GM21786 (cell line): ENCODE data around the gene STK11.

Experiments used
- ATAC-seq: cut with Tn5 transposase; IDR thresholded peaks from one replicate; pipeline ENCODE4 v1.9.1; 2021; ENCODE audit not compliant: unreplicated experiment

STK11 gene

GRCh38 chr19:1224047-1224825 lies 18.7 kb downstream of the STK11 start:
- ATAC-seq = no peak

- ATAC-seq = no peak
Measured at GRCh38 chr19:1224847-1225246, 19.3 kb downstream of the STK11 start.

DNA sequence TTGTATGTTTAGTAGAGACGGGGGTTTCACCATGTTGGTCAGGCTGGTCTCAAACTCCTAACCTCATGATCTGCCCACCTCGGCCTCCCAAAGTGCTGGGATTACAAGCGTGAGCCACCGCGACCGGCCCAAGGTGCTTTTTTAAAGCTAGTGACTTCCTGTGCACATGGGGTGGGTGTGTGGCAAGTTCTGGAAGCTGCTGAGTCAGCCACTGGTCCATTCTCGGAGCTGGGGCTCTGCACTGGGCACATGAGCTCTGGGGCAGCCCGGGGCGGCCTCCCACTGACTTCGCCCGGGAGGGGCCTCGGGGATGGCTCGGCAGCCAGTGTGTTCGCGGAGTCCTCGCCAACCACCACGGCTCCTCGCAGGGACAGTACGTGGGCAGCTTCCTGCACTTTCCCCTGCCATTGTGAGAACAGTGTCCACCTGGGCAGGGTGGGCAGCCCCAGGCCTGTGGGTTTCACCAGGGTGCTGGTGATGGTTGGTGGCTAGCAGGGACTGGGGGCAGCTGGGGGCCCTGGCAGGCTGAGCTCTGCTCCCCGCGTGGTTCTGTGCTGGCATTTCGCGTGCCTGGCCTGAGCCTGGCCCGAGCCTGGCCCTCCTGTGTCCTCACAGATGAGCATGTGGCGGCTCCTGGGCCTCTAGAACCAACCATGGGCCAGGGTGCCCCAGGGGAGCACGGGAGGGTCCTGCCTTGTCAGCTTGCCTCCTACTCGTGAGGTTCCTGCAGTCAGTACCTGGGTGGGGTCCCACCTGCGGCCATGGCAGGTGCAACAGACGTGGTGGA lies 20.1 kb downstream of the STK11 start:
- ATAC-seq = no peak

- no peak for ATAC-seq
Measured at GRCh38 chr19:1226227-1226518, 20.6 kb downstream of the STK11 start.

GRCh38 chr19:1226522-1227303 lies 21.1 kb downstream of the STK11 start:
- ATAC-seq = no peak

- ATAC-seq = no peak
Measured at GRCh38 chr19:1227304-1228054, 21.9 kb downstream of the STK11 start.

GRCh38 chr19:1228161-1228957 lies 22.8 kb downstream of the STK11 start:
- no peak for ATAC-seq

DNA sequence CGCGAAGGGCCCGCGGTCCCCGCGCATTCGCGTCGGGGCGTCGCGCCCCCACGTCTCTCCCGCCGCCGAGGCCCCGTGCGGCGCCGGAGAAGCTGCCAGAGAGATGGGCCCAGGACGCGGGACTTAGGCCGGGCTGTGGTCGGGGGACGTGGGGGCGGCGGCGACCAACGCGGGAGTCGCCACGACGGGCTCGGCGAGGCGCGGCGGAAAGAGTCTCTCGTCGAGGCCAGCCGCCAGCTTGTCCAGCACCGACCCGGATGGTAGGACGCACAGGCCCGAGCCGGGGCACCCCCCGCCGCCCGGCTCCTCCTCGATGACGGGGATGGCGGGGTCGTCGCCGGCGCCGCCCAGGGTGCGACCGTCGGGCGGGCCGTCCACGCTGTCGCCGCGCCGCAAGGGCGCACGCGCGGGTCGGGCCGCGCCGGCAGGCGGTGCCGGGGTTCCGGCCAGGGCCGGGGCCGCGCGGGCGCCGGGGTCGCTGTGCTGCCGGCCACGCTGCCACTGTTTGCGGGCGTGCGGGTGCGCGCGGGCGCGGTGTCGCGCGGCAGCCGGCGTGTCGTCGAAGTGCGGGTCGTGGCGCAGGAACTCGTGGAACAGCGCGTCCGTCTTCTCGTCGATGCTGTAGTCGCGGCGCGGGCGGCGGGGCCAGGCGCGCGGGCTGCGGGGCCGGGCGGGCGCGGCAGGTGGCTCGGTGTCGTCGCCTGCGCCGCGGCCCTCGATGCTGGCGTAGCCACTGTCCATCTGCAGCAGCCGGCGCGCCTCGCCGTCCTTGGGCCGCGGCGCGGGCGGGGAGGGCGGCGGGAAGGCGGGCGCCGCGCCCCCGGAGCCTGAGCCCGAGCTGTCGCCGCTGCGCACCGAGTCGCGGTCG lies 23.7 kb downstream of the STK11 start:
- ATAC-seq = no peak

DNA sequence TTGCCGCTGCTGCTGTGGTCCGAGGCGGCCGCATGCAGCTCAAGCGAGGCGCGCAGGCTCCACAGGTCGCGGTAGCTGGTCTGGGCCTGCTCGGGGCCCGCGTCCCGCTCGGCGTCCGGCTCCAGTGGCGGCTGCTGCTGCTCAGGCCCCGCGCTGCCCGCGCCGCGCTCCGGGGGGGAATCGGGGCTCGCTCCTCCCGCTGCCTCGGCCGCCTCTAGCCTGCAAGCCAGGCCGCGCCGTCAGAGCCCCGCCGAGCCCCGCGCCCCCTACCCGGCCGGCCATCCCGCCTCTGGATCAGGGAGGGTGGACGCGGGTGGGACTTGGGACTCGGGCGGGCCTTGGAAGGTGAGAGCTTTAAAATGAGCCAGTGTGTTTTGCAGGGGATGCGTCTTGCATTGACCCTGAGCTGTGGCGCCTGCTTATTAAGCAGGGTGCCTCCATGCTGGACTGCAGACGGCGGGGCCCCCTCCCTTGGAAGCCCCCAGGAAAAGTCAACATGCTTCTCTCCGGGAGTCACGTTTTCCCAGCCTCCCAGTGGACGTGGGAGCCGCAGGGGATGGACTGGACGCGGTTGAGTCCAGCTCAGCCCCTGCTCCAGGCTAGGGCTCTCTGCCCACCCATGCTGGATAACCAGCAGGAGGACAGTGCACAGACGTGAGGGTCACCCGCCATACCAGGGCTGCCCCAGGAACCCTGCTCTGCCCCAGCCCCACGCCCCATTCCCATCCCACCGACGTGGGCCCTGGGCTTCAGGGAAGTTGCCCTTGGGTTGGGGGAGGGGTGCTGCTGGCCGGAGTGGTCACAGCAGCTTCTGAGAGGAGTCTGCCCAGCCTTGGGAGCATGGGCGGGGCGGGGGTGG lies 24.6 kb downstream of the STK11 start:
- ATAC-seq = no peak

- no peak for ATAC-seq
Measured at GRCh38 chr19:1230783-1231489, 25.4 kb downstream of the STK11 start.

GRCh38 chr19:1231729-1232637 lies 26.4 kb downstream of the STK11 start:
- no peak for ATAC-seq

GRCh38 chr19:1232652-1233072 lies 27.1 kb downstream of the STK11 start:
- ATAC-seq = no peak

DNA sequence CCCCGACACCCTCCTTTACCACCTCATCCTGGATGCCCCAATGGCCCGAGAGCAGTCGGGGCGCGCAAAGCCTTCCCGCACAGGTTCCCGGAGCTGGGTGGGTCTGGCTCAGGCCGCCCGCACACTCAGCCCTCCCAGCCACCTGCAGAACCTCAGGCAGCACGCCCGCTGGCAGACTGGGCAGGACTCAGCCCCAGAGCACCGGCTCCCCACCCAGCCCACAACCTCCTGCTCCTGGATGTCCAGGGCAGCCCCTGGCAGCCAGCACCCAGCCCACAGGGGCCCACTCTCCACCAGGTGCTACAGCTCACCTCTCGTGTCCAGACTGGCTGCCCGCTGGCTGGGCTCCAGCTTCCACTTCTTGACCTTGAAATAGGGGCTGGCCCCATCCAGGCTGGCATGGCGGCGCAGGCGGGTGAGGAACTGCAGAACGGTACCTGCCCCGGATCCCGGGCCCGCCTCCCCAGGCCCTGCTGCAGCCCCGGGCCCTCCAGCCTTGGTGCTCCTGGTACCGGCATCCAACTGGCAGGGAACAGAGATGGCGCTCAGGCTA lies 27.6 kb downstream of the STK11 start:
- no peak for ATAC-seq

GRCh38 chr19:1234051-1234954 lies 28.7 kb downstream of the STK11 start:
- ATAC-seq = no peak

DNA sequence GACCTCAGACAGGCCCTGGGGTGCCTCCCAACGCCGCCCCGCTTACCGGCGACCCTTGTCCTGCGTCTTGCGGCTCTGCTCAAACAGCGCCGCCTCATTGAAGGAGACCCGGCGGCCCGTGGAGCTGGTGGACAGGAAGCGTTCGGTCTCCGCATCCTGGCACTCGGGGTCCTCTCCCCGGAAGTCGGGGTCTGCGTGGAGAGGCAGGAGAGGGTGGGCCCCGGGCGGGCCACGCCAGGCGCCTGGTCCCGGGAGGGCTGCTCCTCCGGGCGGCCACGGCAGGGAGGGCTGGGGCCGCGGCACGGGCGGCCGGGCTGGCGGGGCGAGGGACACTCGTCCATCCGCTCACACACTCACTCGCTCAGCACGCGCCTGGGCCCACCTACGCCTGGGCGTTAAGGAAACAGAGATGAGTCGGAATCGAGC lies 29.4 kb downstream of the STK11 start:
- no peak for ATAC-seq
